MCF 10A (cell line): ENCODE data around the gene TERB1. TPM values are rescaled to one million over a fixed set of nuclear protein-coding genes. Genes with fewer than 3 reads are reported as not detected.

Experiments
- BruUV-seq: library from RNA; stranded (reverse); fragments of 400-500 nt; replicated peaks from 2 replicates; lab custom pipeline; 2021; lab: Mats Ljungman, UMichigan
- CTCF ChIA-PET: fragments of 300-600 bp; sonication (Branson Sonifier 250); formaldehyde crosslinking; extraction: SDS; loops from one replicate; lab custom pipeline; 2021; ENCODE audit warnings: antibody characterized with exemption, inconsistent platforms; lab: Yijun Ruan, JAX
- POLR2A ChIA-PET: fragments of 300-600, 350-650 bp; sonication (Branson Sonifier 250); formaldehyde crosslinking; extraction: SDS; loops from one replicate; lab custom pipeline; 2020; ENCODE audit warnings: antibody characterized with exemption, inconsistent platforms; lab: Yijun Ruan, JAX
- DNase-seq: peaks from one replicate; pipeline ENCODE4 v3.0.0-alpha.2; 2018; ENCODE audit not compliant: unreplicated experiment
- H3K27ac Mint-ChIP-seq: one replicate; pipeline ENCODE4 v1.8.0; 2022; ENCODE audit warnings: mild to moderate bottlenecking, low read depth, mixed read lengths; ENCODE audit not compliant: unreplicated experiment
- H3K27me3 Mint-ChIP-seq: one replicate; pipeline ENCODE4 v1.8.0; 2022; ENCODE audit warnings: mixed read lengths; ENCODE audit not compliant: insufficient read depth, unreplicated experiment
- H3K36me3 Mint-ChIP-seq: one replicate; pipeline ENCODE4 v1.8.0; 2022; ENCODE audit warnings: mild to moderate bottlenecking, moderate library complexity, mixed read lengths; ENCODE audit not compliant: insufficient read depth, unreplicated experiment
- H3K4me1 Mint-ChIP-seq: one replicate; pipeline ENCODE4 v1.8.0; 2022; ENCODE audit warnings: mixed read lengths; ENCODE audit not compliant: insufficient read depth, unreplicated experiment
- H3K4me3 Mint-ChIP-seq: one replicate; pipeline ENCODE4 v1.8.0; 2022; ENCODE audit warnings: mild to moderate bottlenecking, moderate library complexity, mixed read lengths; ENCODE audit not compliant: unreplicated experiment
- H3K9me3 Mint-ChIP-seq: one replicate; pipeline ENCODE4 v1.8.0; 2022; ENCODE audit warnings: mixed read lengths; ENCODE audit not compliant: unreplicated experiment
- CTCF ChIP-seq: fragments of 200-600 bp; IDR thresholded peaks from one replicate; pipeline ENCODE4 v1.8.0; 2022; ENCODE audit warnings: antibody characterized with exemption, mild to moderate bottlenecking; ENCODE audit not compliant: unreplicated experiment
- intact Hi-C: fragments of 100-400 bp; cut with micrococcal nuclease; formaldehyde crosslinking; loops from 2 replicates; pipeline ENCODE4 v1.14.1; 2022
- total RNA-seq: library from RNA; stranded (reverse); gene quantifications from 2 replicates; pipeline ENCODE4 v1.2.3, GENCODE V29; 2022

Gene TERB1
- total RNA-seq, 1 experiment from 2014 or later: 0.26 TPM

DNA sequence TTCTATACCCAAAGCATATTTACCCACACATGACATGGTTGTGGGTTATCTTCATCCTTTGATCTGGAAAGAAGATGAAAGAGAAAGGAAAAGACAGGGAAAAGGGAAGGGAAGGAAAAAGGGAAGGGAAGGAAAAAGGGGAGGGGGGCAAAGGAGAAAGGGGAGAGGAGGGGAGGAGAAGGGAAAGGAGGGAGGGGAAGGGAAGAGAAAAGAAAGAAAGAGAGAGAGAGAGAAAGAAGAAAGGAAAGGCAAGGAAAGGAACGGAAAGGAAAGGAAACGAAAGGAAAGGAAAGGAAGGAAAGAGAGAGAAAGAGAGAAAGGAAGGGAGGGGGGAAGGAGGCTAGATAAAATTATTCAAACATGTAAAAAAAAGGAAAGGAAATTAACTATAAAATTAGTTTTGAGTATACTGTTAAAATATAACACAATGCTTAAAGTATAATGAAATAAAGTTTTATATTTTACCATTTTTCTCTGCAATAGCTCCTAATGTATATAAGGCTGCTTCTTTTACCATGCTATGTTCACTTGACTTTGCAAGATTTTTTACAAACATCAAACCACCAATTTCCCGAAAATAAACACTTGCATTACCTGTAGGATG lies 11.2 kb downstream of the TERB1 start:
- no peak for DNase-seq
- CTCF ChIA-PET: interaction anchor here (0.6 to 0.7 kb wide), 2 partner anchors 40 to 76 kb away, joined by 3 read pairs; partner anchors contain the start of gene NAE1
- intact Hi-C loops: no loop called here
- H3K27me3 Mint-ChIP-seq: no peaks in the 10 kb centered on the region
- no peak overlapping the region for H3K27ac Mint-ChIP-seq
- POLR2A ChIA-PET: no interaction called here
- H3K4me1 Mint-ChIP-seq: no peaks in the 10 kb centered on the region
- no peak overlapping the region for H3K4me3 Mint-ChIP-seq
- BruUV-seq: no TSS peak
- TF ChIP-seq CTCF: no peak
- no peaks in the 10 kb centered on the region for H3K9me3 Mint-ChIP-seq
- H3K36me3 Mint-ChIP-seq: no peaks in the 10 kb centered on the region

GRCh38 chr16:66787427-66787826 lies 14.0 kb downstream of the TERB1 start:
- Mint-ChIP-seq H3K27ac (no peak overlapping the region), H3K36me3 (no peaks in the 10 kb centered on the region), H3K9me3 (no peaks in the 10 kb centered on the region), H3K4me3 (no peak overlapping the region), H3K27me3 (no peaks in the 10 kb centered on the region), H3K4me1 (no peaks in the 10 kb centered on the region)
- CTCF ChIA-PET: no interaction called here
- POLR2A ChIA-PET: no interaction called here
- no peak for DNase-seq
- intact Hi-C loops: no loop called here
- no TSS peak for BruUV-seq
- TF ChIP-seq CTCF: no peak

DNA sequence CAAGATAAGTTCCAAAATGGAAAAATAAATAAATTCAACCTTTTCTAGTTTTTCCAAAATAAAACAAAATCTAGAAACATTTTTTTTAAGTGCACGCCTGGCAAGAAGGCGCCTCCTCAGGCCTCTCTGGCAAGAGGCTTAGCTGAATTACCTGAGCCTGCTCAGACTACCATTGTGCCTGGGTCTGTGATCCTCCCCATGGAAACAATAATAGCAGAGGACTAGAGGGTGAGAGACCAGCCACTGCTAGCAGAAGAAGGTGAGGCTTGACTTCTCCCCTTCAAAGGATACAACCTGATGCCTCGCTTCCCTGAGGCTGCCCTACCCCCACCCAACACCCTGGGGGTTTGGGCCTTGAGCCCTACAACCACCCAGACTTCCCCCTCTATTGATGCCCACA lies 14.8 kb downstream of the TERB1 start:
- H3K27me3 Mint-ChIP-seq: no peaks in the 10 kb centered on the region
- intact Hi-C loops: no loop called here
- BruUV-seq: no TSS peak
- no peaks in the 10 kb centered on the region for H3K9me3 Mint-ChIP-seq
- no peak overlapping the region for H3K4me3 Mint-ChIP-seq
- TF ChIP-seq CTCF: no peak
- no peaks in the 10 kb centered on the region for H3K4me1 Mint-ChIP-seq
- H3K36me3 Mint-ChIP-seq: no peaks in the 10 kb centered on the region
- POLR2A ChIA-PET: no interaction called here
- DNase-seq: no peak
- CTCF ChIA-PET: no interaction called here
- H3K27ac Mint-ChIP-seq: no peak overlapping the region

GRCh38 chr16:66776457-66776856 lies 24.9 kb downstream of the TERB1 start:
- intact Hi-C loops: no loop called here
- POLR2A ChIA-PET: interaction anchor here (0.6 to 0.7 kb wide), 2 partner anchors 11 to 22 kb away, joined by 3 to 4 read pairs; no protein-coding TSS in a partner anchor
- no peak overlapping the region for H3K4me3 Mint-ChIP-seq
- H3K27me3 Mint-ChIP-seq: no peaks in the 10 kb centered on the region
- no peak overlapping the region for H3K27ac Mint-ChIP-seq
- TF ChIP-seq CTCF: no peak
- no peaks in the 10 kb centered on the region for H3K4me1 Mint-ChIP-seq
- H3K9me3 Mint-ChIP-seq: no peaks in the 10 kb centered on the region
- peaks cover 8% of the 10 kb centered on the region for H3K36me3 Mint-ChIP-seq
- no peak for DNase-seq
- CTCF ChIA-PET: interaction anchor here (0.9 to 1.5 kb wide), 4 partner anchors 24 to 128 kb away, joined by 3 to 5 read pairs (median 3); partner anchors contain the start of gene NAE1
- no TSS peak for BruUV-seq
